Measurements from ENCODE around the gene IL1RAPL1.

IL1RAPL1 gene

GRCh38 chrX:29662759-29663503 is 1075.7 kb downstream of the IL1RAPL1 start:
- no peak for DNase-seq

- no peak for DNase-seq
Measured at GRCh38 chrX:29665532-29665931, 1078.3 kb downstream of the IL1RAPL1 start.

GRCh38 chrX:29666366-29666765 is 1079.1 kb downstream of the IL1RAPL1 start:
- DNase-seq: no peak

- no peak for DNase-seq
Measured at GRCh38 chrX:29671421-29671820, 1084.2 kb downstream of the IL1RAPL1 start.

- no peak for DNase-seq
Measured at GRCh38 chrX:29687687-29688086, 1100.4 kb downstream of the IL1RAPL1 start.

- DNase-seq: no peak
Measured at GRCh38 chrX:29690061-29690460, 1102.8 kb downstream of the IL1RAPL1 start.

- DNase-seq: no peak
Measured at GRCh38 chrX:29691044-29691443, 1103.8 kb downstream of the IL1RAPL1 start.

- no peak for DNase-seq
Measured at GRCh38 chrX:29693912-29694311, 1106.7 kb downstream of the IL1RAPL1 start.

GRCh38 chrX:29699239-29699638 is 1112.0 kb downstream of the IL1RAPL1 start:
- DNase-seq: no peak

- no peak for DNase-seq
Measured at GRCh38 chrX:29707088-29707487, 1119.8 kb downstream of the IL1RAPL1 start.

GRCh38 chrX:29721152-29721551 is 1133.9 kb downstream of the IL1RAPL1 start:
- DNase-seq: no peak

GRCh38 chrX:29724316-29724715 is 1137.1 kb downstream of the IL1RAPL1 start:
- DNase-seq: no peak

- no peak for DNase-seq
Measured at GRCh38 chrX:29726811-29727210, 1139.6 kb downstream of the IL1RAPL1 start.

- no peak for DNase-seq
Measured at GRCh38 chrX:29728639-29729038, 1141.4 kb downstream of the IL1RAPL1 start.

- DNase-seq: no peak
Measured at GRCh38 chrX:29744966-29745365, 1157.7 kb downstream of the IL1RAPL1 start.

- DNase-seq: no peak
Measured at GRCh38 chrX:29746326-29746725, 1159.1 kb downstream of the IL1RAPL1 start.

GRCh38 chrX:29762006-29762405 is 1174.8 kb downstream of the IL1RAPL1 start:
- no peak for DNase-seq

- DNase-seq: no peak
Measured at GRCh38 chrX:29775890-29776289, 1188.6 kb downstream of the IL1RAPL1 start.

- DNase-seq: no peak
Measured at GRCh38 chrX:29787656-29788055, 1200.4 kb downstream of the IL1RAPL1 start.

- no peak for DNase-seq
Measured at GRCh38 chrX:29788991-29789699, 1201.9 kb downstream of the IL1RAPL1 start.

- no peak for DNase-seq
Measured at GRCh38 chrX:29792335-29792734, 1205.1 kb downstream of the IL1RAPL1 start.

GRCh38 chrX:29797156-29797555 is 1209.9 kb downstream of the IL1RAPL1 start:
- no peak for DNase-seq

- no peak for DNase-seq
Measured at GRCh38 chrX:29798469-29798868, 1211.2 kb downstream of the IL1RAPL1 start.

- DNase-seq: no peak
Measured at GRCh38 chrX:29813174-29813573, 1225.9 kb downstream of the IL1RAPL1 start.

Measured in CD4-positive, alpha-beta T cell treated with Interleukin-17A for 1 hour (primary cell).